DOHH2 (cell line): ENCODE measurements around the gene TEX2.

ENCODE experiments used
- H3F3A ChIP-seq: fragments of 200-600 bp; sonication (generic), shearing (Covaris generic); 2 replicates; pipeline ENCODE4 v1.6.0; 2016; ENCODE audit warnings: antibody characterized with exemption, mild to moderate bottlenecking; ENCODE audit not compliant: control insufficient read depth, insufficient read depth
- H3K27ac ChIP-seq: fragments of 200-600 bp; sonication (generic); 2 replicates; pipeline ENCODE4 v1.5.1; 2014; ENCODE audit warnings: low read depth, mild to moderate bottlenecking, low read length, moderate library complexity
- H3K27me3 ChIP-seq: fragments of 200-600 bp; sonication (generic); 2 replicates; pipeline ENCODE4 v1.6.1; 2014; ENCODE audit warnings: mild to moderate bottlenecking, low read length, mixed read lengths; ENCODE audit not compliant: control insufficient read depth
- H3K36me3 ChIP-seq: fragments of 200-600 bp; sonication (generic); 2 replicates; pipeline ENCODE4 v1.6.1; 2014; ENCODE audit warnings: mild to moderate bottlenecking, low read length, moderate library complexity, mixed read lengths; ENCODE audit not compliant: control insufficient read depth
- H3K4me1 ChIP-seq: fragments of 200-600 bp; sonication (generic); 2 replicates; pipeline ENCODE4 v1.6.1; 2014; ENCODE audit warnings: mild to moderate bottlenecking, low read length, mixed read lengths; ENCODE audit not compliant: control insufficient read depth
- H3K4me2 ChIP-seq: fragments of 200-600 bp; sonication (generic); 2 replicates; pipeline ENCODE4 v1.6.0; 2014; ENCODE audit warnings: mild to moderate bottlenecking, low read length, moderate library complexity
- H3K4me3 ChIP-seq: fragments of 200-600 bp; sonication (generic); 2 replicates; pipeline ENCODE4 v1.5.1; 2014; ENCODE audit warnings: mild to moderate bottlenecking, low read length, mixed read lengths
- H3K79me2 ChIP-seq: fragments of 200-600 bp; sonication (generic); 2 replicates; pipeline ENCODE4 v1.6.1; 2014; ENCODE audit warnings: mild to moderate bottlenecking, low read length, mixed read lengths; ENCODE audit not compliant: control insufficient read depth
- H3K9me2 ChIP-seq: fragments of 200-600 bp; sonication (generic); replicated peaks from 2 replicates; pipeline ENCODE4 v1.6.1; 2014; ENCODE audit warnings: mild to moderate bottlenecking, low read length, mixed read lengths; ENCODE audit not compliant: control insufficient read depth
- H3K9me3 ChIP-seq: fragments of 200-600 bp; sonication (generic); 2 replicates; pipeline ENCODE4 v1.6.1; 2014; ENCODE audit warnings: antibody characterized with exemption, low read length, mixed read lengths; ENCODE audit not compliant: control insufficient read depth, insufficient read depth
- H4K20me1 ChIP-seq: fragments of 200-600 bp; sonication (generic); 2 replicates; pipeline ENCODE4 v1.6.0; 2014; ENCODE audit warnings: low read depth, mild to moderate bottlenecking, antibody characterized with exemption, low read length, moderate library complexity; ENCODE audit not compliant: control insufficient read depth, insufficient read depth
- EZH2phosphoT487 ChIP-seq: fragments of 200-600 bp; sonication (generic); IDR thresholded peaks from 2 replicates; pipeline ENCODE4 v1.6.1; 2017; ENCODE audit warnings: borderline replicate concordance, mild to moderate bottlenecking, antibody characterized with exemption, low read length, moderate library complexity, mixed read lengths
- TF ChIP-seq, protein P1 (sequence below): fragments of 200-600 bp; sonication (generic); IDR thresholded peaks from one replicate; pipeline ENCODE4 v1.5.1; 2014; ENCODE audit warnings: antibody characterized with exemption, mild to moderate bottlenecking, low read depth, low read length; ENCODE audit not compliant: poor library complexity, severe bottlenecking

The TEX2 gene

DNA sequence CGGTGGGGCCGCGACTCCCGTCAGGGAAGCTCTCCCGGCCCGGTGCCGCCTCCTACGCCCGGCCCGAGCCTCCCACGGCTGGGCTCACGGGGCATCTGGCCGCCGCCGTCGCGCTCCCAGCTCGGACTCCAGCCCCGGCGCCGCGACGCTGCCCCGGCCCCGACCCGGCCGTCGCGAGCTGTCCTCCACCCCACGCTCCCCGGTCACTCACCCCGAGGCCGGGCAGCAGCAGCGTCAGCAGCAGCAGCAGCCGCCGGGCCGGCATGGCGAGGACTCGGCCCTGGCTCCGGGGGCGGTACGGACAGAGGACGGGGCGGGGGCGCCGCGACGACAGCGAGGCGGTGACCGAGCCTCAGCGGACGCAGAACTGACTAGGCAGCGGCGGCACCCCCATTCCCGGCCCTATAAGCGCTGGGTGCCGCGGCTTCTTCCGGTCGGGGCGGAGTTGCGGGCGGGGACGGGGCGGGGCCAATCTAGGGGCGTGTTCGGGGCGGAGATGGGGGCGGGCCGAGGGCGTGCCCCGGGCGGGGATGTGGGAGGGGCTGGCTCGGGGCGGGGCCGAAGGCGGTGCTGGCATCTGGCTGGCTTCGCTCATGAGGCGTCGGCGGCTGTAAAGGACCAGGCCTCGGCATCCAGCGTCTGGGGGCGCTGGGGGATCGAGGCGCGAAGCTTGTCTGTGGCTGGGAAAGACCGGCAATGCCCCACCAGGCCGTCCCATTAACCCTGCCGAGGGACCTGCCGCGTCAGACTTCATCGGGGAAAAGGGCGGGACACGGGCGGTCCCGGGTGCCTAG lies 133.1 kb downstream of the TEX2 start, which contains the start of gene ERN1:
TSS of gene ERN1 (minus strand) at position 380 of the 794 bp plus-strand sequence. CDS start at position 265, 115 bp downstream.
- H3K9me2 ChIP-seq: no peaks in the 10 kb centered on the region
- peak within 1 kb of the TSS; percentile 90 for H3K4me3 ChIP-seq
- H3K4me2 ChIP-seq: peak within 1 kb of the TSS; percentile 95
- H3F3A ChIP-seq: 0 out of 2 replicates have a peak, but pooled peaks cover 4% of the 10 kb centered on the region
- TF ChIP-seq EZH2phosphoT487: no peak
- TF ChIP-seq, protein P1, sequence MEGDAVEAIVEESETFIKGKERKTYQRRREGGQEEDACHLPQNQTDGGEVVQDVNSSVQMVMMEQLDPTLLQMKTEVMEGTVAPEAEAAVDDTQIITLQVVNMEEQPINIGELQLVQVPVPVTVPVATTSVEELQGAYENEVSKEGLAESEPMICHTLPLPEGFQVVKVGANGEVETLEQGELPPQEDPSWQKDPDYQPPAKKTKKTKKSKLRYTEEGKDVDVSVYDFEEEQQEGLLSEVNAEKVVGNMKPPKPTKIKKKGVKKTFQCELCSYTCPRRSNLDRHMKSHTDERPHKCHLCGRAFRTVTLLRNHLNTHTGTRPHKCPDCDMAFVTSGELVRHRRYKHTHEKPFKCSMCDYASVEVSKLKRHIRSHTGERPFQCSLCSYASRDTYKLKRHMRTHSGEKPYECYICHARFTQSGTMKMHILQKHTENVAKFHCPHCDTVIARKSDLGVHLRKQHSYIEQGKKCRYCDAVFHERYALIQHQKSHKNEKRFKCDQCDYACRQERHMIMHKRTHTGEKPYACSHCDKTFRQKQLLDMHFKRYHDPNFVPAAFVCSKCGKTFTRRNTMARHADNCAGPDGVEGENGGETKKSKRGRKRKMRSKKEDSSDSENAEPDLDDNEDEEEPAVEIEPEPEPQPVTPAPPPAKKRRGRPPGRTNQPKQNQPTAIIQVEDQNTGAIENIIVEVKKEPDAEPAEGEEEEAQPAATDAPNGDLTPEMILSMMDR: no peak
- H3K4me1 ChIP-seq: peaks cover 18% of the 10 kb centered on the region
- H3K79me2 ChIP-seq: no peaks in the 10 kb centered on the region
- H4K20me1 ChIP-seq: no peaks in the 10 kb centered on the region
- no peak within 1 kb of the TSS for H3K27ac ChIP-seq
- no peaks in the 10 kb centered on the region for H3K36me3 ChIP-seq
- peaks cover 34% of the 10 kb centered on the region for H3K27me3 ChIP-seq
- no peaks in the 10 kb centered on the region for H3K9me3 ChIP-seq

DNA sequence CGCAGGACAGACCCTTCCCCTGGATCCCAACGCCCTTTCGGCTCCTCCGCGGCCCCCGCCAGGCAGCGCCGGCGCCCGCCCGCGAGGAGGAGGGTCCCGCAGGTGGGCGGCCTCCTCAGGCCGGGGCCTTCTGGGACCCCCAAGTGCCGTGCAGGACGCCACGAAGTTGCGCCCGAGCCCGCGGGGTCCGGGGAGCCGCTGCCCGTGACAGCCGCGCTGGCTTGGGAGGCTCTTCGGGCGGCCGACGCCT lies 133.6 kb downstream of the TEX2 start:
- Histone ChIP-seq H3K4me3 (peak overlapping the region; percentile 90), H3K27me3 (peaks cover 39% of the 10 kb centered on the region), H4K20me1 (no peaks in the 10 kb centered on the region), H3K4me2 (peak overlapping the region; percentile 95), H3K9me3 (no peaks in the 10 kb centered on the region), H3K4me1 (peaks cover 18% of the 10 kb centered on the region), H3K27ac (no peak overlapping the region), H3K79me2 (no peaks in the 10 kb centered on the region), H3K9me2 (no peaks in the 10 kb centered on the region), H3K36me3 (no peaks in the 10 kb centered on the region), H3F3A (0 out of 2 replicates have a peak, but pooled peaks cover 4% of the 10 kb centered on the region)
- TF ChIP-seq EZH2phosphoT487: no peak; the same call in 1 of the 2 replicates
- TF ChIP-seq, protein P1: no peak

DNA sequence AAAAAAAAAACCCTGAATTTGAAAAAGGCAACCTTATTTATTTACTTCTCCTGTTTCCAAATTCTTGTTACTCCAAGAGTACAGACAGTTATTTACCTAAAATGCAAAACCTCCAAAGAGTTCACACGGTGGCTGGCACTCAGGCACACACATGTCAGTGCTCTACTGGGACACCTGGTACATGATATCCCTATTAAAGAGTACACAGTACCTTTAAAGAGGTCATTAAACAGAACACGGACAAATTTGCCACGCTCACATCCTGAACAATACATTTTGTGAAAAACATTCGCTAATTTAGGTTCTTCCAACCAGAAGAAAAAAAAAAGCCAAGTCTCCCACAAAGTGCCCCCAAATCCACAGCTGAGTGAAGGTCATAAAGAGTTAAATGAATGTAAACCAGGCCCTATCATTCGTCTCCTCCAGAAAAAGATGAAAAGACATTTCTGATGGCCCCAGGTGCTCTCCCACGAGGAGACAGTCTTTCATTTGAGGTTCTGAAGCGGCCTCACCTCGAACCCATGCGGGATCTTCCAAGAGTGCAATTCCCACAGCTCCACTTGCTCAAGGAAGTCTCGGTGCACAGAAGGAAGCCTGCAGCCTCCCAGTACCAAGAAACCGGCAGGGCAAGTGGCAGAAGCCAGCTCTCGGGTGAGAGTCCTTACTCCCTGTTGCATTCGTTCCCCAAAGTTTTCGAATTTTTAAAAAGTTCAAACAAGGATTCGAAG lies 134.1 kb downstream of the TEX2 start:
- Histone ChIP-seq H3K27ac (no peak overlapping the region), H3K79me2 (no peaks in the 10 kb centered on the region), H3K27me3 (peaks cover 39% of the 10 kb centered on the region), H4K20me1 (no peaks in the 10 kb centered on the region), H3K4me3 (peak overlapping the region; percentile 90), H3K4me1 (peaks cover 18% of the 10 kb centered on the region), H3F3A (0 out of 2 replicates have a peak, but pooled peaks cover 4% of the 10 kb centered on the region), H3K9me3 (no peaks in the 10 kb centered on the region), H3K4me2 (peak overlapping the region; percentile 95), H3K36me3 (no peaks in the 10 kb centered on the region), H3K9me2 (no peaks in the 10 kb centered on the region)
- no peak; the same call in 1 of the 2 replicates for TF ChIP-seq EZH2phosphoT487
- TF ChIP-seq, protein P1: no peak
